Central memory CD4-positive, alpha-beta T cell (primary cell): ENCODE measurements around the gene MMEL1.
A peak's percentile ranks its signal among the peaks of the same experiment; 100 is the strongest.
"Not testable (repeated sequence)": the region's sequence is repeated elsewhere in the genome, so short reads cannot be mapped to it uniquely, and the experiment has no call there.

Source experiments
- DNase-seq: peaks from one replicate; pipeline ENCODE4 v3.0.0; 2022

The MMEL1 gene

GRCh38 chr1:2554621-2555387 lies 78.0 kb downstream of the MMEL1 start:
- peak; percentile 44 for DNase-seq

GRCh38 chr1:2553871-2554620 lies 78.8 kb downstream of the MMEL1 start:
- no peak for DNase-seq

- DNase-seq = not testable (repeated sequence)
Measured at GRCh38 chr1:2553076-2553475, 79.7 kb downstream of the MMEL1 start.

GRCh38 chr1:2552189-2552588 lies 80.6 kb downstream of the MMEL1 start:
- DNase-seq = no peak

GRCh38 chr1:2551544-2551943 lies 81.3 kb downstream of the MMEL1 start:
- not testable (repeated sequence) for DNase-seq

GRCh38 chr1:2550309-2550861 lies 82.4 kb downstream of the MMEL1 start:
- not testable (repeated sequence) for DNase-seq

GRCh38 chr1:2549367-2550029 lies 83.3 kb downstream of the MMEL1 start:
- DNase-seq = not testable (repeated sequence)

- peak; percentile 74 for DNase-seq
Measured at GRCh38 chr1:2548068-2548589, 84.7 kb downstream of the MMEL1 start.

GRCh38 chr1:2547210-2548067 lies 85.4 kb downstream of the MMEL1 start:
- peak; percentile 43 for DNase-seq

GRCh38 chr1:2546515-2547209 lies 86.2 kb downstream of the MMEL1 start:
- DNase-seq = peak; percentile 84

GRCh38 chr1:2545754-2546514 lies 86.9 kb downstream of the MMEL1 start:
- peak; percentile 89 for DNase-seq

- no peak for DNase-seq
Measured at GRCh38 chr1:2544875-2545640, 87.8 kb downstream of the MMEL1 start.

- DNase-seq = no peak
Measured at GRCh38 chr1:2544093-2544874, 88.5 kb downstream of the MMEL1 start.

GRCh38 chr1:2543543-2544092 lies 89.2 kb downstream of the MMEL1 start:
- no peak for DNase-seq

- DNase-seq = no peak
Measured at GRCh38 chr1:2542246-2542915, 90.4 kb downstream of the MMEL1 start.

- no peak for DNase-seq
Measured at GRCh38 chr1:2541619-2542245, 91.1 kb downstream of the MMEL1 start.

- no peak for DNase-seq
Measured at GRCh38 chr1:2540816-2541492, 91.9 kb downstream of the MMEL1 start.
